H9 (cell line): ENCODE results near the gene MAPKAP1. TPM values are rescaled to one million over a fixed set of nuclear protein-coding genes. Genes with fewer than 3 reads are reported as not detected.

Source experiments
- DNase-seq: peaks from one replicate; pipeline ENCODE4 v3.0.0-alpha.2; 2017
- H2AFZ ChIP-seq: one replicate; pipeline ENCODE4 v1.6.1; 2013; ENCODE audit warnings: mild to moderate bottlenecking, low read length, control low read depth, moderate library complexity
- H2AK5ac ChIP-seq: 2 replicates; pipeline ENCODE4 v1.6.1; 2013; ENCODE audit warnings: low read length, control low read depth, mixed read lengths; ENCODE audit not compliant: insufficient read length
- H2BK120ac ChIP-seq: one replicate; pipeline ENCODE4 v1.6.1; 2013; ENCODE audit warnings: low read depth, mild to moderate bottlenecking, low read length, control low read depth, inconsistent platforms; ENCODE audit not compliant: poor library complexity, severe bottlenecking
- H2BK12ac ChIP-seq: 2 replicates; pipeline ENCODE4 v1.6.1; 2013; ENCODE audit warnings: low read length, control low read depth, mixed read lengths, low read depth; ENCODE audit not compliant: insufficient read length
- H2BK15ac ChIP-seq: 2 replicates; pipeline ENCODE4 v1.6.1; 2013; ENCODE audit warnings: low read depth, low read length, control low read depth
- H2BK20ac ChIP-seq: one replicate; pipeline ENCODE4 v1.6.1; 2013; ENCODE audit warnings: low read depth, mild to moderate bottlenecking, low read length, control low read depth, inconsistent platforms; ENCODE audit not compliant: poor library complexity, severe bottlenecking
- H2BK5ac ChIP-seq: 2 replicates; pipeline ENCODE4 v1.6.1; 2013; ENCODE audit warnings: low read length, control low read depth, mixed read lengths; ENCODE audit not compliant: insufficient read length
- H3K14ac ChIP-seq: 2 replicates; pipeline ENCODE4 v1.6.1; 2013; ENCODE audit warnings: low read length, control low read depth; ENCODE audit not compliant: insufficient read depth
- H3K18ac ChIP-seq: 2 replicates; pipeline ENCODE4 v1.6.1; 2013; ENCODE audit warnings: low read depth, mild to moderate bottlenecking, mixed read lengths, low read length, control low read depth; ENCODE audit not compliant: insufficient read length
- H3K23ac ChIP-seq: 2 replicates; pipeline ENCODE4 v1.6.1; 2013; ENCODE audit warnings: low read length, control low read depth, mixed read lengths, low read depth; ENCODE audit not compliant: insufficient read length
- H3K23me2 ChIP-seq: 2 replicates; pipeline ENCODE4 v1.6.1; 2013; ENCODE audit warnings: low read depth, mild to moderate bottlenecking, mixed read lengths, low read length, control low read depth; ENCODE audit not compliant: insufficient read length, poor library complexity, severe bottlenecking
- H3K27ac ChIP-seq: 2 replicates; pipeline ENCODE4 v1.5.1; 2013; ENCODE audit warnings: low read length, control low read depth, mixed read lengths, low read depth; ENCODE audit not compliant: insufficient read length
- H3K27me3 ChIP-seq: 2 replicates; pipeline ENCODE4 v1.6.1; 2013; ENCODE audit warnings: low read length, control low read depth, inconsistent platforms; ENCODE audit not compliant: insufficient read depth
- H3K4ac ChIP-seq: 2 replicates; pipeline ENCODE4 v1.6.1; 2013; ENCODE audit warnings: low read depth, mild to moderate bottlenecking, control low read depth, inconsistent platforms, low read length, moderate library complexity
- H3K4me1 ChIP-seq: 2 replicates; pipeline ENCODE4 v1.6.1; 2013; ENCODE audit warnings: low read length, control low read depth, inconsistent platforms; ENCODE audit not compliant: insufficient read depth
- H3K4me2 ChIP-seq: 2 replicates; pipeline ENCODE4 v1.6.1; 2013; ENCODE audit warnings: low read length, control low read depth, mixed read lengths; ENCODE audit not compliant: insufficient read length, insufficient read depth
- H3K56ac ChIP-seq: 2 replicates; pipeline ENCODE4 v1.6.1; 2013; ENCODE audit warnings: low read depth, mild to moderate bottlenecking, mixed read lengths, low read length, control low read depth; ENCODE audit not compliant: insufficient read length
- H3K79me1 ChIP-seq: 2 replicates; pipeline ENCODE4 v1.6.1; 2013; ENCODE audit warnings: low read depth, mild to moderate bottlenecking, moderate library complexity, low read length, control low read depth, inconsistent platforms; ENCODE audit not compliant: insufficient read depth, poor library complexity, severe bottlenecking
- H3K79me2 ChIP-seq: 2 replicates; pipeline ENCODE4 v1.6.1; 2013; ENCODE audit warnings: low read length, control low read depth, inconsistent platforms; ENCODE audit not compliant: insufficient read depth
- H3K9ac ChIP-seq: 2 replicates; pipeline ENCODE4 v1.6.1; 2013; ENCODE audit warnings: low read length, control low read depth, mixed read lengths; ENCODE audit not compliant: insufficient read length; ENCODE audit errors: extremely low read depth
- H3K9me3 ChIP-seq: one replicate; pipeline ENCODE4 v1.6.1; 2013; ENCODE audit warnings: low read depth, low read length, inconsistent platforms; ENCODE audit not compliant: control insufficient read depth
- H3T11ph ChIP-seq: one replicate; pipeline ENCODE4 v1.6.1; 2013; ENCODE audit warnings: mild to moderate bottlenecking, low read length, control low read depth, inconsistent platforms
- H4K20me1 ChIP-seq: one replicate; pipeline ENCODE4 v1.6.1; 2013; ENCODE audit not compliant: control insufficient read depth, insufficient read length, insufficient read depth
- H4K5ac ChIP-seq: 2 replicates; pipeline ENCODE4 v1.6.1; 2013; ENCODE audit warnings: low read depth, mild to moderate bottlenecking, mixed read lengths, low read length, control low read depth; ENCODE audit not compliant: insufficient read length
- H4K8ac ChIP-seq: replicated peaks from 2 replicates; pipeline ENCODE4 v1.6.1; 2013; ENCODE audit warnings: low read length, control low read depth, mixed read lengths, low read depth; ENCODE audit not compliant: insufficient read length
- H4K91ac ChIP-seq: 2 replicates; pipeline ENCODE4 v1.6.1; 2013; ENCODE audit warnings: low read depth, mild to moderate bottlenecking, moderate library complexity, mixed read lengths, low read length, control low read depth; ENCODE audit not compliant: insufficient read length
- H3K27ac Mint-ChIP-seq, 3 experiments: 2 replicates in 2 of 3; 3 replicates in 1 of 3; pipeline ENCODE4 v1.8.0; 2020 to 2021; ENCODE audit warnings: mixed read lengths in 3 of 3, mild to moderate bottlenecking in 1 of 3, moderate library complexity in 1 of 3
- H3K27me3 Mint-ChIP-seq: 2 replicates; pipeline ENCODE4 v1.8.0; 2021; ENCODE audit warnings: low read depth, mild to moderate bottlenecking, moderate library complexity, mixed read lengths
- H3K36me3 Mint-ChIP-seq, 3 experiments: 2 replicates in 2 of 3; 3 replicates in 1 of 3; pipeline ENCODE4 v1.8.0; 2020 to 2021; ENCODE audit warnings: low read depth in 3 of 3, mixed read lengths in 3 of 3; ENCODE audit not compliant: insufficient read depth in 1 of 3
- H3K4me1 Mint-ChIP-seq, 2 experiments: 2 replicates each; pipeline ENCODE4 v1.8.0; 2020; ENCODE audit warnings: mixed read lengths in 2 of 2
- H3K4me3 Mint-ChIP-seq, 2 experiments: 2 replicates in 1 of 2; 3 replicates in 1 of 2; pipeline ENCODE4 v1.8.0; 2020 to 2021; ENCODE audit warnings: mild to moderate bottlenecking in 2 of 2, mixed read lengths in 2 of 2, moderate library complexity in 1 of 2
- H3K9me3 Mint-ChIP-seq, 2 experiments: 2 replicates in 1 of 2; 3 replicates in 1 of 2; pipeline ENCODE4 v1.8.0; 2020; ENCODE audit warnings: mild to moderate bottlenecking in 2 of 2, mixed read lengths in 2 of 2, moderate library complexity in 1 of 2
- WGBS: extraction: QIAGEN DNeasy Blood & Tissue Kit; methylation state at CpG from one replicate; pipeline ENCODE4 v1.1.7; 2013; ENCODE audit warnings: missing lambda C conversion rate, low lambda C conversion rate, mixed read lengths; ENCODE audit not compliant: insufficient read length; ENCODE audit errors: extremely low coverage; 5-methylcytosine and 5-hydroxymethylcytosine counted together
- total RNA-seq: library from RNA; stranded (reverse); gene quantifications from 2 replicates; pipeline ENCODE4 v1.2.1, GENCODE V29; 2021
- TF ChIP-seq, protein P1 (sequence below): fragments of 200-600 bp; sonication (generic); conservative IDR thresholded peaks from 3 replicates; pipeline ENCODE4 v1.8.0; 2021; ENCODE audit warnings: antibody characterized with exemption, mild to moderate bottlenecking

Gene MAPKAP1
- total RNA-seq, 1 experiment from 2014 or later, result 97.0 TPM

- Histone ChIP-seq H3K4me2 (no peak overlapping the region), H3K56ac (no peak overlapping the region), H3K79me2 (no peaks in the 10 kb centered on the region; the same call in 1 of the 2 replicates), H3K18ac (no peak overlapping the region), H4K20me1 (no peaks in the 10 kb centered on the region), H3K9ac (no peak overlapping the region), H2BK12ac (no peak overlapping the region), H4K5ac (no peak overlapping the region), H3K27me3 (no peaks in the 10 kb centered on the region), H3K23me2 (no peaks in the 10 kb centered on the region), H2BK120ac (no peak overlapping the region), H3K4ac (no peak overlapping the region), H2BK15ac (no peak overlapping the region), H2BK20ac (no peak overlapping the region), H3K27ac (no peak overlapping the region), H4K91ac (no peak overlapping the region), H3K79me1 (no peaks in the 10 kb centered on the region), H2AK5ac (no peak overlapping the region), H2BK5ac (no peak overlapping the region), H4K8ac (no peak overlapping the region), H3K4me1 (no peaks in the 10 kb centered on the region), H3T11ph (no peak overlapping the region), H3K23ac (no peak overlapping the region), H3K14ac (no peak overlapping the region), H2AFZ (no peak overlapping the region), H3K9me3 (no peaks in the 10 kb centered on the region)
- H3K4me1 Mint-ChIP-seq, result no peaks in the 10 kb centered on the region; a peak in 1 of 4 replicates
- peaks cover 9 to 10% (median 10%) of the 10 kb centered on the region in 3 experiments for H3K36me3 Mint-ChIP-seq
- TF ChIP-seq, protein P1, sequence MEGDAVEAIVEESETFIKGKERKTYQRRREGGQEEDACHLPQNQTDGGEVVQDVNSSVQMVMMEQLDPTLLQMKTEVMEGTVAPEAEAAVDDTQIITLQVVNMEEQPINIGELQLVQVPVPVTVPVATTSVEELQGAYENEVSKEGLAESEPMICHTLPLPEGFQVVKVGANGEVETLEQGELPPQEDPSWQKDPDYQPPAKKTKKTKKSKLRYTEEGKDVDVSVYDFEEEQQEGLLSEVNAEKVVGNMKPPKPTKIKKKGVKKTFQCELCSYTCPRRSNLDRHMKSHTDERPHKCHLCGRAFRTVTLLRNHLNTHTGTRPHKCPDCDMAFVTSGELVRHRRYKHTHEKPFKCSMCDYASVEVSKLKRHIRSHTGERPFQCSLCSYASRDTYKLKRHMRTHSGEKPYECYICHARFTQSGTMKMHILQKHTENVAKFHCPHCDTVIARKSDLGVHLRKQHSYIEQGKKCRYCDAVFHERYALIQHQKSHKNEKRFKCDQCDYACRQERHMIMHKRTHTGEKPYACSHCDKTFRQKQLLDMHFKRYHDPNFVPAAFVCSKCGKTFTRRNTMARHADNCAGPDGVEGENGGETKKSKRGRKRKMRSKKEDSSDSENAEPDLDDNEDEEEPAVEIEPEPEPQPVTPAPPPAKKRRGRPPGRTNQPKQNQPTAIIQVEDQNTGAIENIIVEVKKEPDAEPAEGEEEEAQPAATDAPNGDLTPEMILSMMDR, result no peak
- no peak overlapping the region for H3K27ac Mint-ChIP-seq
- WGBS, result no CpG with 5 or more reads among the region's 1 CpG
- peaks cover 10 to 13% of the 10 kb centered on the region in 2 experiments for H3K9me3 Mint-ChIP-seq
- DNase-seq, result no peak
- no peak overlapping the region for H3K4me3 Mint-ChIP-seq
- no peaks in the 10 kb centered on the region for H3K27me3 Mint-ChIP-seq
Measured at GRCh38 chr9:125621170-125621569, 85.8 kb downstream of the MAPKAP1 start.
